NCI-H2196 treated with DMSO at 0.1 percent for 48 hours (cell line): Measurements from ENCODE around the gene NAV1.
"Not testable (repeated sequence)": the region's sequence is repeated elsewhere in the genome, so short reads cannot be mapped to it uniquely, and the experiment has no call there.

Experiments
- DNase-seq: peaks from one replicate; lab custom pipeline; 2025; ENCODE audit not compliant: unreplicated experiment; lab: John Stamatoyannopoulos, UW

The NAV1 gene

GRCh38 chr1:201562659-201563405, 23.9 kb downstream of the NAV1 start:
- DNase-seq, result no peak

- DNase-seq, result no peak
These were observed 24.5 kb downstream of the NAV1 start for GRCh38 chr1:201563406-201563780.

GRCh38 chr1:201563941-201564340, 25.0 kb downstream of the NAV1 start:
- DNase-seq, result no peak

GRCh38 chr1:201565024-201565730, 26.2 kb downstream of the NAV1 start:
- DNase-seq, result no peak

- DNase-seq, result no peak
These were observed 27.0 kb downstream of the NAV1 start for GRCh38 chr1:201565771-201566528.

GRCh38 chr1:201566529-201566823, 27.5 kb downstream of the NAV1 start:
- DNase-seq, result no peak

GRCh38 chr1:201566933-201567801, 28.2 kb downstream of the NAV1 start:
- DNase-seq, result no peak

GRCh38 chr1:201568265-201568664, 29.3 kb downstream of the NAV1 start:
- DNase-seq, result no peak

- no peak for DNase-seq
These were observed 29.9 kb downstream of the NAV1 start for GRCh38 chr1:201568859-201569294.

- no peak for DNase-seq
These were observed 31.4 kb downstream of the NAV1 start for GRCh38 chr1:201570181-201570885.

- no peak for DNase-seq
These were observed 32.1 kb downstream of the NAV1 start for GRCh38 chr1:201570886-201571624.

GRCh38 chr1:201573030-201573429, 34.1 kb downstream of the NAV1 start:
- DNase-seq, result no peak

- DNase-seq, result no peak
These were observed 35.0 kb downstream of the NAV1 start for GRCh38 chr1:201573923-201574322.

- no peak for DNase-seq
These were observed 37.0 kb downstream of the NAV1 start for GRCh38 chr1:201575912-201576311.

GRCh38 chr1:201576914-201577313, 38.0 kb downstream of the NAV1 start:
- DNase-seq, result no peak

GRCh38 chr1:201578008-201578888, 39.3 kb downstream of the NAV1 start:
- DNase-seq, result no peak

GRCh38 chr1:201581371-201581770, 42.4 kb downstream of the NAV1 start:
- DNase-seq, result not testable (repeated sequence)

- DNase-seq, result no peak
These were observed 43.9 kb downstream of the NAV1 start for GRCh38 chr1:201582705-201583442.
